ENCODE data around the gene AIF1L.

The AIF1L gene

GRCh38 chr9:131080589-131080988, 15.7 kb upstream of the AIF1L start:
- TF ChIP-seq, protein P1, sequence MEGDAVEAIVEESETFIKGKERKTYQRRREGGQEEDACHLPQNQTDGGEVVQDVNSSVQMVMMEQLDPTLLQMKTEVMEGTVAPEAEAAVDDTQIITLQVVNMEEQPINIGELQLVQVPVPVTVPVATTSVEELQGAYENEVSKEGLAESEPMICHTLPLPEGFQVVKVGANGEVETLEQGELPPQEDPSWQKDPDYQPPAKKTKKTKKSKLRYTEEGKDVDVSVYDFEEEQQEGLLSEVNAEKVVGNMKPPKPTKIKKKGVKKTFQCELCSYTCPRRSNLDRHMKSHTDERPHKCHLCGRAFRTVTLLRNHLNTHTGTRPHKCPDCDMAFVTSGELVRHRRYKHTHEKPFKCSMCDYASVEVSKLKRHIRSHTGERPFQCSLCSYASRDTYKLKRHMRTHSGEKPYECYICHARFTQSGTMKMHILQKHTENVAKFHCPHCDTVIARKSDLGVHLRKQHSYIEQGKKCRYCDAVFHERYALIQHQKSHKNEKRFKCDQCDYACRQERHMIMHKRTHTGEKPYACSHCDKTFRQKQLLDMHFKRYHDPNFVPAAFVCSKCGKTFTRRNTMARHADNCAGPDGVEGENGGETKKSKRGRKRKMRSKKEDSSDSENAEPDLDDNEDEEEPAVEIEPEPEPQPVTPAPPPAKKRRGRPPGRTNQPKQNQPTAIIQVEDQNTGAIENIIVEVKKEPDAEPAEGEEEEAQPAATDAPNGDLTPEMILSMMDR (IDR thresholded peaks at IDR 0.05), result no peak

DNA sequence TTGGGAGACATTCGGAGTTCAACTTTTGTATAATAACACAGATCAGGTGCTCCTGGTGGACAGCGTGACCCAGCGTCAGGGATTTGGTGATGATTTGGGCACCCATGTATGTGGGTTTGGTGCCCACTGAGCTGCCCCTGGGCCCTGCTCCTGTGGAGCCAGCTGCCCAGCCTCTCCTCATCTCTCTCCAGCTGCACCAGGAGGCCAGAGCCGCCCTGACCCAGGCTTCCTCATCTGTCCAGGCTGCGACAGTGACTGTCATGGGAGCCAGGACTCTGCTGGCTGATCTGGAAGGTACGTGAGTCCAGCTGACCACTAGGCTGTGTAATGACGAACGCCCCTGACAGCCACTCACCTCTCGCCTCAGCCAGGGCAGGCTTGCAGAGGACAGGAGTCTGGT, 14.5 kb upstream of the AIF1L start:
- TF ChIP-seq, protein P1 (IDR thresholded peaks at IDR 0.05), result no peak

DNA sequence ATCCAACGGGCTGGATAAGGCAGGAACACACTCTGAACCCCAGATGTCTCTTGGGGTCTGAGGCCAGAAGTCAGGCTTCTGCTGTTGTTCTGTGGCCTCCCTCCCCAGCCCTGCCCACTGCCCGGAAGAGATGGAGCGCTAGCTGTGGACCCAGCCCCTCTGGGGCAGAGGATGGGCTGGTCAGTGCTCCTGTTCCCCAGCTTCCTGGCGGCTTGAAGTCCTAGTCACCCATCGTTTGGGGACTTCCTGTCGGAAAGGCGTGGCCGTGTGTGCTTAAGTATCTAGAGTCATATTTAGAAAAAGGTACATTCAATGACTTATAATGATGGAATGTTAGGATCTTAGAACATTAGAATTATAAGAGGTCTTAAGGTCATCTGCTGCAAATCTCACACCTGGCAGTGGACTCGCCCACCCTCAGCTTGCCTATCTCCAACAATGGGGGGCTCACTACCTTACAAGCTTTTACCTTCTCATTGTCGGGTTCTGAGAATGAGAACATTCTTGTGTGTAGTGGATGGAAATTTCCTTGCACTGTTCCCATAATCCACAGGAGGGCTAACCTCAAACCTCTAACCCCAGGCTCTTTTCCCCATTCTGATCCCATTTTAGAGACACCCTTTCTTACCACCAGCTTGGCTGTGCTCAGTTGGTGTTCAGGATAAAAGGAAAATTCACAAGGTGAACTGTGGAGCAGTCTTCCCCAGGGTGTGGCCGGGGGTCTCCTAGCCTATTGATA, 13.4 kb upstream of the AIF1L start:
- TF ChIP-seq, protein P1 (IDR thresholded peaks at IDR 0.05), result no peak

DNA sequence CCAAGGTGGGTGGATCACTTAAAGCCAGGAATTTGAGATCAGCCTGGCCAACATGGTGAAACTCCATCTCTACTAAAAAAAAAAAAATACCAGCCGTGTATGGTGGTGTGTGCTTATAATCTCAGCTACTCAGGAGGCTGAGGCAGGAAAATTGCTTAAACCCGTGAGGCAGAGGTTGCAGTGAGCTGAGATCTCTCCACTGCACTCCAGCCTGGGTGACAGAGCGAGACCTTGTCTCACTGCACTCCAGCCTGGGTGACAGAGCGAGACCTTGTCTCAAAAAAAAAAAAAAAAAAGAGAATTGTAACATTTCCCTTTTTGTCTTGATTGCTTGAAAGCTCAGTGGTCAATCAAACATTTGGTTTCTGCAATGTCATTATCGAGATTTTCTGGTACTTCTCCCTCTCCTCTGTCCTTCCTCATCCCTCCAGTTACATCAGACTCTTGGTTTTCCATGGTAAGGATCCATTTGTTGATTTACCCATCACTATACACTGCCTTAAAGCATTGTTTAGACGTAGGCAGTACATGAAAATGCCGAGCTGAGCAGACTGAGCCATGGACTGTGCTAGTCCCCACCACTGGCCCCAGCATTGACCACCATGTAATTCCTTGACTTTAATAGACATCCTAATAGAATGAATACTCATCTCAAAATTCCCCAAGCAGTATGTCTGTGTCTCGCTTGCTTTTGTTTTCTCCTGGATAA, 11.5 kb upstream of the AIF1L start:
- TF ChIP-seq, protein P1 (IDR thresholded peaks at IDR 0.05), result no peak

DNA sequence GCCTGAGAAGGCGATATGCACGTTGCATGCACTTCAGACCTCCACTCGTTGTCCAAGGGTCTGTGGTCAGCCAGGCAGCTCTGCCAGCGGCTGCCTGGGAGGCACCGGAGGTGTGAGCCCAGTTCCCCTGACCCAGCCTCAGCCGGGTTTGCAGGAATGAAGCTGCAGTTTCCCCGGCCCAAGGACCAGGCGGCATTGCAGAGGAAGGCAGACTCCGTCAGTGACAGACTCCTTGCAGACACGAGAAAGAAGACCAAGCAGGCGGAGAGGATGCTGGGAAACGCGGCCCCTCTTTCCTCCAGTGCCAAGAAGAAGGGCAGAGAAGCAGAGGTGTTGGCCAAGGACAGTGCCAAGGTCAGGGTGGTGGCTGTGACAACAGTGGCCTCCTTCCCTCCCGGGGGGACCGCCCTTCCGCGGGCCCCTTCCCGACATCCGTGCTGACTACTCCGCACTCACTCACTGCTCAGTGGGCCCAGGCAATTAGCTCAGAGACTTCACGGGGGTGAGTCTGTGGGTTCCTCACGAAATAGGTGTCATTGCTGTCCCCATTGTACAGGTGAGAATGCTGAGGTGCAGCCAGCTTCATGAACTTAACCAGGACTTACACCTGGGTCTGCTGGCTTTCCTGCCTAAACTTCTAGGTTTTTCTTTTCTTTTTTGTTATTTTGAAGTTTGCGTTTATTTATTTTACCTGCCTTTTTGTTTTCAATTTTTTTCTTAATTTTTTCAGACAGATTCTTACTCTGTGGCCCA, 10.8 kb upstream of the AIF1L start:
- TF ChIP-seq, protein P1 (IDR thresholded peaks at IDR 0.05), result no peak

DNA sequence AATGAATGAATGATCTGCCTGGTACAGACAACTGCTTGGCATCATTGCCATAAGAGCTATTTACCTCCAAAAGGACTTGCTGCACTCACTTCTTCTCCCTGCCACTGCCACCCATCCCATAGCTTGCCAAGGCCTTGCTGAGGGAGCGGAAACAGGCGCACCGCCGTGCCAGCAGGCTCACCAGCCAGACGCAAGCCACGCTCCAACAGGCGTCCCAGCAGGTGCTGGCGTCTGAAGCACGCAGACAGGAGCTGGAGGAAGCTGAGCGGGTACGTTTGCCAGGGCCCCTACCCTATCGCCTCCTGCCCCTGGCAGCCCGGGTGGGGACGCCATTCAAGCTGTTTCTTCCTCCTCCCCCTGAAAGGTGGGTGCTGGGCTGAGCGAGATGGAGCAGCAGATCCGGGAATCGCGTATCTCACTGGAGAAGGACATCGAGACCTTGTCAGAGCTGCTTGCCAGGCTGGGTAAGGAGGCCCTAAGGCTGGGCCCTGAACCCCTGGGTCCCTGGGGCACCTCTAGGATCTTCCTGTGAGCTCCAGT, 8.9 kb upstream of the AIF1L start:
- TF ChIP-seq, protein P1 (IDR thresholded peaks at IDR 0.05), result no peak

DNA sequence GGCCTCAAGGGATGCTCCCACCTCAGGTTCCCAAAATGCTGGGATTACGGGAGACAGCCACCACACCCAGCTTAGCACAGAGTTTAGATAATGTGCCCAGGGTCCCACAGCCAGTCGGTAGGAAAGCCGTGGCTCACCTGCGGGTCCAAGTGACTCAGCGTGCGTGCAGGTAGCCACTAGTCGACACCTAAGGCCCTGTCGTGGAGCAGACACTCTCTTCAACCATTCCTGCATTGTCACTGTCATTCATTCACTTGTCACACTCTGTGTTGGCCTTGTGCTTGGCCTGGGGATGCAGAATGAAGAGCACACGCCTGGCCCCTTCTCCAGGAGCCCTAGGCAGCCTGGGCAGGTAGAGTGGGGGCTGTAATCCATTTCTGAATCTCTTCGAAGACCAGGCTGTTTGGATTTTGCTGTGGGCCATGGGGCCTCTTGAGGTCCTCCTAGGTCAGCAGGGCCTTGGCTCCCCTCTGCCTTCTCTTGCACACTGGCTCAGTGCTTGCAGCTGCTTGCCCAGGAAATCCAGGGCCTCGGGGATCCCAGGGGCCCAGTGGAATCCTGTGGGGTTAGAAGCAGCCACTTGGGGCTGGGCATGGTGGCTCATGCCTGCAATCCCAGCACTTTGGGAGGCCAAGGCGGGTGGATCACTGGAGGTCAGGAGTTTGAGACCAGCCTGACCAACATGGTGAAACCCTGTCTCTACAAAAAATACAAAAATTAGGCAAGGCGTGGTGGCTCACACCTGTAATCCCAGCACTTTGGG, 6.1 kb upstream of the AIF1L start:
- TF ChIP-seq, protein P1 (IDR thresholded peaks at IDR 0.05), result no peak
